Esophagus muscularis mucosa (tissue), 3 donors: ENCODE measurements around the gene ARFRP1.

Experiments
- POLR2A ChIP-seq: fragments of 450-650 bp; IDR thresholded peaks from one replicate; pipeline ENCODE4 v1.6.1; 2017; ENCODE audit warnings: antibody characterized with exemption, moderate library complexity, mild to moderate bottlenecking, low read depth
- POLR2AphosphoS5 ChIP-seq, 2 donors: sonication (generic); formaldehyde crosslinking; IDR thresholded peaks; one replicate each; pipeline ENCODE4 v1.6.1; 2017; ENCODE audit warnings: antibody characterized with exemption in 2 of 2
- TF ChIP-seq, protein P1 (sequence below), 3 experiments: fragments of 200-600 bp in 2 of 3; fragments of 450-650 bp in 1 of 3; sonication (generic) in 2 of 3; IDR thresholded peaks; one replicate each; pipeline ENCODE4 v1.5.1; 2017 to 2019; ENCODE audit warnings: antibody characterized with exemption in 3 of 3, mild to moderate bottlenecking in 2 of 3, moderate library complexity in 1 of 3

DNA sequence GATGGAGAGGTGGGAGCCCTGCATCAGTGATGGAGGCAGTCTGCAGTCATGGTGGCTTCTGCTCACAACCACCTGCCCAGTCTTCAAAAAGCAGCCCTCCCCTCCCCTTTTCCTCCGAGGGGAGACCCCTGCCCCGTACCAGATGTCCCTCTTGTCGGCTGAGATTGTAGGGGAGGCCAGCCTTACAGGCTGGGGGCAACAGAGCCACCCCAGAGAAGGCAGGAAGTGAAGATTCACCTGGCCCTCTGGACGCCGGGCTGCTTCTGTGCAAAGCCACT lies 6.8 kb downstream of the ARFRP1 start:
- TF ChIP-seq, protein P1, sequence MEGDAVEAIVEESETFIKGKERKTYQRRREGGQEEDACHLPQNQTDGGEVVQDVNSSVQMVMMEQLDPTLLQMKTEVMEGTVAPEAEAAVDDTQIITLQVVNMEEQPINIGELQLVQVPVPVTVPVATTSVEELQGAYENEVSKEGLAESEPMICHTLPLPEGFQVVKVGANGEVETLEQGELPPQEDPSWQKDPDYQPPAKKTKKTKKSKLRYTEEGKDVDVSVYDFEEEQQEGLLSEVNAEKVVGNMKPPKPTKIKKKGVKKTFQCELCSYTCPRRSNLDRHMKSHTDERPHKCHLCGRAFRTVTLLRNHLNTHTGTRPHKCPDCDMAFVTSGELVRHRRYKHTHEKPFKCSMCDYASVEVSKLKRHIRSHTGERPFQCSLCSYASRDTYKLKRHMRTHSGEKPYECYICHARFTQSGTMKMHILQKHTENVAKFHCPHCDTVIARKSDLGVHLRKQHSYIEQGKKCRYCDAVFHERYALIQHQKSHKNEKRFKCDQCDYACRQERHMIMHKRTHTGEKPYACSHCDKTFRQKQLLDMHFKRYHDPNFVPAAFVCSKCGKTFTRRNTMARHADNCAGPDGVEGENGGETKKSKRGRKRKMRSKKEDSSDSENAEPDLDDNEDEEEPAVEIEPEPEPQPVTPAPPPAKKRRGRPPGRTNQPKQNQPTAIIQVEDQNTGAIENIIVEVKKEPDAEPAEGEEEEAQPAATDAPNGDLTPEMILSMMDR (IDR thresholded peaks at IDR 0.05) = no peak
- no peak for TF ChIP-seq POLR2AphosphoS5 (IDR thresholded peaks at IDR 0.05)
- TF ChIP-seq POLR2A = no peak
